ENCODE results near the gene DOLK. TPM values are rescaled to one million over a fixed set of nuclear protein-coding genes. Genes with fewer than 3 reads are reported as not detected.

DOLK gene
- total and polyA plus RNA-seq, 10 of the 15 experiments (the other 5 are each of a cell fraction or from before 2014, with no cell fraction given), result 1.9 to 18.2 (median 9.1) TPM

DNA sequence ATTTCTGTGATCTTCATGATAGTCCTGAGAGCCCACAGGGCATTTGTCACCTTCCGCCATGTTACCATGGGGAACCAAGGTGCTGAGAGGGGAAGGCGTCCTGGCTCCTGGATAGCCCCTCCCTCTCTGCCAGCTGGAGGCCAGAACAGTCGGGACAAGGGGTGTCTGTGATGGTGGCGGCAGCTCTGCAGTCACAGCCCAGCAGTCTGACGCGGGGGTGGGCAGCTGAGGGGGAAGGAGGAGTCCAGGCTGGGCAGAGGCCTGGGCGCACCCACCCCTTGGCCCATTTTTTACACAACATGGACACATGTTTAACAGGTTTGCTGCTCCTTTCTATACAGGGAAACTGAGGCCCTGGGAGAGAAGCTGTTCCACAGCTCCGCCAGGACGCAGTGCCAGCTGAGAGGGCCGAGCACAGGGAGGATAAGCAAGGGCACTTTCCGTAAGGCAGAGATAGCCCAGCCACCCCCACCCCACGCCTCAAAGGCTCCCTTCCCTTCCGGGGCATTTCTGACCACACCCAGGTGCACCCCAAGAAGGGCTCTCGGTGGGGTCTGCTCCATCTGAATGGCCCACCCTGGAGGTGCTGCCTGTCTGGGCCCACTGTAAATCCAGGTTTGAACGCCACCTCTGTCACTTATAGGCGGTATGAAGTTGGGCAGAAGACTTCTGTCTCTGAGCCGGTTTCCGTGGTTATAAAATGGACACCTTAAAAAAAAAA, 48.4 kb downstream of the DOLK start:
- BruUV-seq (replicated peaks), result no TSS peak
- RAD21 ChIA-PET (ENCODE audit: unreplicated experiment), result no interaction called here
- H3K9me3 ChIP-seq (replicated peaks; ENCODE audit: control insufficient read depth, insufficient read depth, low read length), result no peaks in the 10 kb centered on the region
- no peak overlapping the region for H3K4me3 ChIP-seq
- CTCF ChIA-PET, result interaction anchor here (0.6 kb wide), 1 partner anchor 13 kb away, joined by 3 read pairs; no protein-coding TSS in a partner anchor
- SMC1A ChIA-PET (ENCODE audit: uncharacterized antibody, unreplicated experiment), result interaction anchor here (0.6 kb wide), 1 partner anchor 16 kb away, joined by 5 read pairs; no protein-coding TSS in a partner anchor
- no peaks in the 10 kb centered on the region for H3K79me2 ChIP-seq (ENCODE audit: control insufficient read depth, insufficient read depth, low read length)
- H4K20me1 ChIP-seq (ENCODE audit: control insufficient read depth, insufficient read depth), result no peaks in the 10 kb centered on the region
- H3K9ac ChIP-seq (ENCODE audit: control insufficient read depth, insufficient read depth, low read length), result no peak overlapping the region
- no peak for TF ChIP-seq TARDBP (IDR thresholded peaks at IDR 0.05; ENCODE audit: borderline replicate concordance)
- intact Hi-C loops (cut with micrococcal nuclease; ENCODE audit: unreplicated experiment) (no loop called here), in situ Hi-C loops (cut with MboI) (no loop called here)
- no peak for FAIRE-seq
- H3K36me3 ChIP-seq (ENCODE audit: control insufficient read depth in 2 of 2, insufficient read depth in 2 of 2, low read length in 1 of 2), result peaks cover 0 to 6% of the 10 kb centered on the region in 2 experiments; a peak in 3 of 4 replicates
- no peak overlapping the region for H2AFZ ChIP-seq (ENCODE audit: control insufficient read depth, low read depth, low read length)
- DNase-seq (ENCODE audit: low read depth, low spot score), result no peak
- peak overlapping the region; percentile 61; the same call in 1 of the 2 replicates for H3K27ac ChIP-seq (ENCODE audit: control insufficient read depth, insufficient read depth)
- H3K4me1 ChIP-seq (ENCODE audit: control insufficient read depth, insufficient read depth, low read length), result peaks cover 31% of the 10 kb centered on the region
- H3K27me3 ChIP-seq (replicated peaks in 1 of 2; ENCODE audit: control insufficient read depth in 2 of 2, insufficient read depth in 2 of 2, low read length in 1 of 2), result no peaks in the 10 kb centered on the region
- POLR2A ChIA-PET, result no interaction called here
- WGBS (ENCODE audit: insufficient coverage, insufficient replicate concordance, low lambda C conversion rate, missing lambda C conversion rate), result 88% methylated on average over 18 of the region's 18 CpGs
- no peak overlapping the region; the same call in 1 of the 2 replicates for H3K4me2 ChIP-seq (ENCODE audit: control insufficient read depth, insufficient read depth)
- no peak for ATAC-seq

DNA sequence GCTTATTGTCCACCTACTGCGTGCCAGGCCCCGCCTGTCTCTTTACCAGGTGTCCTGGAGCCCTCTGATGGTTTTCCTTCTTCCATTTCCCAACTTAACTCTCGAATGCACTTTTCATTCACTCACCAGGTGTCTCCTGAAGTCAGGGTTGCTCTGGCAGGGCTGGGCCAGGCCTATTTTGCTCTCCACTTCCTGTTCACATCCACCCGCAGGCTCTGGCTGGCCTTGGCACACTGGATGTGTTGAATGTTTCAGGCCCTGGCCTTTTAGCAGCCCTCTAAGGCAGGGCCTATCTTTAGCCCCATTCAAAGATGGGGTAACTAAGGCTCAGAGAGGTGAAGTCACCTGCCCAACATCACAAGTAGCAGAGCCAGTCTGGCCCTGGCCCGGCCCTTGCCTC, 49.0 kb downstream of the DOLK start:
- ChIA-PET POLR2A (no interaction called here), CTCF (no interaction called here), SMC1A (ENCODE audit: uncharacterized antibody, unreplicated experiment) (interaction anchor here (0.6 to 1.6 kb wide), 2 partner anchors 10 to 16 kb away, joined by 3 to 5 read pairs; no protein-coding TSS in a partner anchor), RAD21 (ENCODE audit: unreplicated experiment) (no interaction called here)
- no TSS peak for BruUV-seq (replicated peaks)
- Histone ChIP-seq H3K4me3 (no peak overlapping the region), H3K9me3 (replicated peaks; ENCODE audit: control insufficient read depth, insufficient read depth, low read length) (no peaks in the 10 kb centered on the region), H3K36me3 (ENCODE audit: control insufficient read depth in 2 of 2, insufficient read depth in 2 of 2, low read length in 1 of 2) (peaks cover 1 to 6% of the 10 kb centered on the region in 2 experiments; a peak in 3 of 4 replicates), H3K4me1 (ENCODE audit: control insufficient read depth, insufficient read depth, low read length) (peaks cover 31% of the 10 kb centered on the region), H4K20me1 (ENCODE audit: control insufficient read depth, insufficient read depth) (no peaks in the 10 kb centered on the region), H3K27me3 (replicated peaks in 1 of 2; ENCODE audit: control insufficient read depth in 2 of 2, insufficient read depth in 2 of 2, low read length in 1 of 2) (no peaks in the 10 kb centered on the region), H3K4me2 (ENCODE audit: control insufficient read depth, insufficient read depth) (no peak overlapping the region), H3K9ac (ENCODE audit: control insufficient read depth, insufficient read depth, low read length) (no peak overlapping the region), H3K27ac (ENCODE audit: control insufficient read depth, insufficient read depth) (no peak overlapping the region), H2AFZ (ENCODE audit: control insufficient read depth, low read depth, low read length) (no peak overlapping the region), H3K79me2 (ENCODE audit: control insufficient read depth, insufficient read depth, low read length) (no peaks in the 10 kb centered on the region)
- intact Hi-C loops (cut with micrococcal nuclease; ENCODE audit: unreplicated experiment), result no loop called here
- no peak for ATAC-seq
- in situ Hi-C loops (cut with MboI), result no loop called here
- no peak for FAIRE-seq
- DNase-seq (ENCODE audit: low read depth, low spot score), result no peak
- 88% methylated on average over 5 of the region's 5 CpGs for WGBS (ENCODE audit: insufficient coverage, insufficient replicate concordance, low lambda C conversion rate, missing lambda C conversion rate)
- no peak for TF ChIP-seq NKRF (conservative IDR thresholded peaks at IDR 0.05)
- TF ChIP-seq, protein P1, sequence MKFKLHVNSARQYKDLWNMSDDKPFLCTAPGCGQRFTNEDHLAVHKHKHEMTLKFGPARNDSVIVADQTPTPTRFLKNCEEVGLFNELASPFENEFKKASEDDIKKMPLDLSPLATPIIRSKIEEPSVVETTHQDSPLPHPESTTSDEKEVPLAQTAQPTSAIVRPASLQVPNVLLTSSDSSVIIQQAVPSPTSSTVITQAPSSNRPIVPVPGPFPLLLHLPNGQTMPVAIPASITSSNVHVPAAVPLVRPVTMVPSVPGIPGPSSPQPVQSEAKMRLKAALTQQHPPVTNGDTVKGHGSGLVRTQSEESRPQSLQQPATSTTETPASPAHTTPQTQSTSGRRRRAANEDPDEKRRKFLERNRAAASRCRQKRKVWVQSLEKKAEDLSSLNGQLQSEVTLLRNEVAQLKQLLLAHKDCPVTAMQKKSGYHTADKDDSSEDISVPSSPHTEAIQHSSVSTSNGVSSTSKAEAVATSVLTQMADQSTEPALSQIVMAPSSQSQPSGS (IDR thresholded peaks at IDR 0.05; ENCODE audit: low read length), result no peak
- TF ChIP-seq ZNF274 (IDR thresholded peaks at IDR 0.05; ENCODE audit: insufficient read depth, insufficient read length), result no peak
- no peak for TF ChIP-seq HSF1 (IDR thresholded peaks at IDR 0.05; ENCODE audit: low read depth, low read length)
- no peak for TF ChIP-seq E2F8 (IDR thresholded peaks at IDR 0.05; ENCODE audit: low read depth, partially characterized antibody)
- TF ChIP-seq ZNF217 (IDR thresholded peaks at IDR 0.05), result no peak
